Neuron (in vitro differentiated cells): ENCODE results near the gene PSME1.

Experiments
- H2AFZ ChIP-seq: one replicate; pipeline ENCODE4 v1.6.1; 2013; ENCODE audit warnings: low read depth, mild to moderate bottlenecking, inconsistent platforms, low read length, moderate library complexity
- H3K27me3 ChIP-seq: one replicate; pipeline ENCODE4 v1.6.1; 2013; ENCODE audit warnings: low read length; ENCODE audit not compliant: insufficient read depth
- H3K36me3 ChIP-seq: one replicate; pipeline ENCODE4 v1.6.1; 2013; ENCODE audit warnings: low read length; ENCODE audit not compliant: insufficient read depth
- H3K4me1 ChIP-seq: one replicate; pipeline ENCODE4 v1.6.1; 2013; ENCODE audit warnings: low read length; ENCODE audit not compliant: insufficient read depth
- H3K4me3 ChIP-seq: 2 replicates; pipeline ENCODE4 v1.5.1; 2013; ENCODE audit warnings: mild to moderate bottlenecking, low read length, moderate library complexity
- H3K9me3 ChIP-seq: one replicate; pipeline ENCODE4 v1.6.1; 2013; ENCODE audit warnings: low read length

PSME1 gene

DNA sequence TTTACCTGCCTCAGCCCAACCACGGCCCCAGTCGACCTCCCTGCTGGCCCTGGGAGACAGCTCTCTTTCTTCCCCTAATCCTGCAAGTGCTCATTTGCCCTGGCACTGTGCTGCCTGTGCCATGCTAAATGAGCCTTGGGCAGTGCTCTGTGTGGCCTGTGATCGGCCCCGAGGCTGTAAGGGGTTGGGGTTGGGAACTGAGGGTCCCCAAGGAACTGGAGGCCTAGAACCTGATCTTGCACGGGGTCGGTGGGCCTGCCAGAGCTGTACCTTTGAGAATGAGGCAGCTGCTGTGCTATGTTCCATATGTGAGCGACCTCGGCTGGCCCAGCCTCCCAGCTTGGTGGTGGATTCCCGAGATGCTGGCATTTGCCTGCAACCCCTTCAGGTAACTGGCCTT lies 14.1 kb downstream of the PSME1 start:
- Histone ChIP-seq H3K4me3 (no peak overlapping the region), H2AFZ (no peak overlapping the region), H3K4me1 (peaks cover 22% of the 10 kb centered on the region), H3K27me3 (no peaks in the 10 kb centered on the region), H3K36me3 (peaks cover 48% of the 10 kb centered on the region), H3K9me3 (no peaks in the 10 kb centered on the region)

- H3K9me3 ChIP-seq: no peaks in the 10 kb centered on the region
- no peaks in the 10 kb centered on the region for H3K27me3 ChIP-seq
- H2AFZ ChIP-seq: no peak overlapping the region
- H3K4me1 ChIP-seq: peaks cover 19% of the 10 kb centered on the region
- peaks cover 53% of the 10 kb centered on the region for H3K36me3 ChIP-seq
- H3K4me3 ChIP-seq: no peak overlapping the region
These were observed 14.6 kb downstream of the PSME1 start for GRCh38 chr14:24150567-24150966.

DNA sequence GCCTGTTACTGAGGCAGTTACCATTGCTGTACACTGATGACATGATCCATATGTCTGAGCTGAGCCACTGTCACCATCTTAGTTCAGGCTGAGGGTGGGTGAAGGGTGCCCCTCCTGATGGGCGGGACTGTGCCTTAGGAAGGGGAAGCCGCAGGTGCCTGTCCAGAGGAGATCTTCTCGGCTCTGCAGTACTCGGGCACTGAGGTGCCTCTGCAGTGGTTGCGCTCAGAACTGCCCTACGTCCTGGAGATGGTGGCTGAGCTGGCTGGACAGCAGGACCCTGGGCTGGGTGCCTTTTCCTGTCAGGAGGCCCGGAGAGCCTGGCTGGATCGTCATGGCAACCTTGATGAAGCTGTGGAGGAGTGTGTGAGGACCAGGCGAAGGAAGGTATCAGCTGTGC lies 15.0 kb downstream of the PSME1 start:
- Histone ChIP-seq H3K36me3 (peaks cover 57% of the 10 kb centered on the region), H3K4me3 (no peak overlapping the region), H3K9me3 (no peaks in the 10 kb centered on the region), H2AFZ (no peak overlapping the region), H3K4me1 (peaks cover 15% of the 10 kb centered on the region), H3K27me3 (no peaks in the 10 kb centered on the region)

DNA sequence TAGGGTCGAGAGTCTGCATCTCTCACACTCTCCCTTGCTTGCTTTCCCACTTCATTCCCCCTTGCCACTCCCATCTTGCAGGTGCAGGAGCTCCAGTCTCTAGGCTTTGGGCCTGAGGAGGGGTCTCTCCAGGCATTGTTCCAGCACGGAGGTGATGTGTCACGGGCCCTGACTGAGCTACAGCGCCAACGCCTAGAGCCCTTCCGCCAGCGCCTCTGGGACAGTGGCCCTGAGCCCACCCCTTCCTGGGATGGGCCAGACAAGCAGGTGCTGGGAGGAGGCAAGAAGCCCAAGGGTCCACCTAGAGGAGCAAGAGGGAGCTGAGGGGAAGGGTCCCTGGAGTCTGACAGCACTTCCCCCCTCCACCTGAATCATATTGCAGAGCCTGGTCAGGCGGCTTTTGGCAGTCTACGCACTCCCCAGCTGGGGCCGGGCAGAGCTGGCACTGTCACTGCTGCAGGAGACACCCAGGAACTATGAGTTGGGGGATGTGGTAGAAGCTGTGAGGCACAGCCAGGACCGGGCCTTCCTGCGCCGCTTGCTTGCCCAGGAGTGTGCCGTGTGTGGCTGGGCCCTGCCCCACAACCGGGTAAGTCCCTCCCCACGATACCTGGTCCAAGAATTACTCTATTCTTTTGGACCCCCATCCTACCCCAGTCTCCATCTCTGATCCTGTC lies 15.5 kb downstream of the PSME1 start:
- no peaks in the 10 kb centered on the region for H3K27me3 ChIP-seq
- no peaks in the 10 kb centered on the region for H3K9me3 ChIP-seq
- no peak overlapping the region for H2AFZ ChIP-seq
- no peak overlapping the region for H3K4me3 ChIP-seq
- H3K4me1 ChIP-seq: peaks cover 11% of the 10 kb centered on the region
- H3K36me3 ChIP-seq: peaks cover 61% of the 10 kb centered on the region

GRCh38 chr14:24155100-24155499 lies 19.1 kb downstream of the PSME1 start:
- no peaks in the 10 kb centered on the region for H3K27me3 ChIP-seq
- H3K4me1 ChIP-seq: no peaks in the 10 kb centered on the region
- no peaks in the 10 kb centered on the region for H3K9me3 ChIP-seq
- no peak overlapping the region for H3K4me3 ChIP-seq
- peaks cover 71% of the 10 kb centered on the region for H3K36me3 ChIP-seq
- H2AFZ ChIP-seq: no peak overlapping the region

DNA sequence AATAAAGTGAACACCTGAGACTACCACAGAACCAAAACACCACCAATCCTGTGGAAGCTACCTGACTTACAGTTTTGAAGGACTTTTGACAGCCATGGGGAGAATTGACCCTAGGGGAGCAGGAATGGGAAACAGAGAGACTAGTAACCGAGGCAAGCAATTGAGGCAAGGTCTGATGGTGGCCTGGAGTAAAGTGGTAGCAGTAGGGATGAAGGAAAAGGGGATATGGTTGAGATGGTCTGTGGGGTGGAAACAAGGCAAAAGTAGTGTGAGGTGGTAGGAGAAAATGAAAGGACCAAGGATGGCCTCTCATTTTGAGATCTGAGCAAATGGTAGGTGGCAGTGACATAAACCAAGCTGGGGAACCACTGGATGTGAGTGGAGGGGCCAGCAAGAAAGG lies 20.8 kb downstream of the PSME1 start:
- Histone ChIP-seq H3K36me3 (peaks cover 62% of the 10 kb centered on the region), H3K9me3 (no peaks in the 10 kb centered on the region), H3K4me1 (peaks cover 14% of the 10 kb centered on the region)

GRCh38 chr14:24157331-24157730 lies 21.3 kb downstream of the PSME1 start:
- no peak overlapping the region for H2AFZ ChIP-seq
- no peak overlapping the region for H3K4me3 ChIP-seq
- peaks cover 57% of the 10 kb centered on the region for H3K36me3 ChIP-seq
- H3K9me3 ChIP-seq: no peaks in the 10 kb centered on the region
- H3K27me3 ChIP-seq: no peaks in the 10 kb centered on the region
- H3K4me1 ChIP-seq: peaks cover 19% of the 10 kb centered on the region

More for the DNA sequence above, 20.8 kb downstream of the PSME1 start:
- no peaks in the 10 kb centered on the region for H3K27me3 ChIP-seq
- no peak overlapping the region for H2AFZ ChIP-seq
- H3K4me3 ChIP-seq: no peak overlapping the region

- Histone ChIP-seq H3K27me3 (no peaks in the 10 kb centered on the region), H3K4me1 (peaks cover 19% of the 10 kb centered on the region), H2AFZ (no peak overlapping the region), H3K4me3 (no peak overlapping the region), H3K9me3 (no peaks in the 10 kb centered on the region), H3K36me3 (peaks cover 64% of the 10 kb centered on the region)
These were observed 23.9 kb downstream of the PSME1 start for GRCh38 chr14:24159777-24160498.

- H3K27me3 ChIP-seq: no peaks in the 10 kb centered on the region
- H3K4me3 ChIP-seq: no peak overlapping the region
- H2AFZ ChIP-seq: no peak overlapping the region
- H3K4me1 ChIP-seq: peaks cover 19% of the 10 kb centered on the region
- no peaks in the 10 kb centered on the region for H3K9me3 ChIP-seq
- peaks cover 64% of the 10 kb centered on the region for H3K36me3 ChIP-seq
These were observed 24.5 kb downstream of the PSME1 start for GRCh38 chr14:24160499-24160849.

GRCh38 chr14:24160850-24161804 lies 25.1 kb downstream of the PSME1 start, which contains the start of gene IRF9:
Gene IRF9 (plus strand): TSS chr14:24161265. CDS start chr14:24162145, 880 bp downstream.
- Histone ChIP-seq H3K9me3 (no peaks in the 10 kb centered on the region), H3K4me3 (peak within 1 kb of the TSS; percentile 55), H3K36me3 (peaks cover 64% of the 10 kb centered on the region), H2AFZ (no peak within 1 kb of the TSS), H3K27me3 (no peaks in the 10 kb centered on the region), H3K4me1 (peaks cover 19% of the 10 kb centered on the region)

GRCh38 chr14:24162093-24162492 lies 26.1 kb downstream of the PSME1 start:
- H3K4me3 ChIP-seq: peak overlapping the region; percentile 55
- peaks cover 60% of the 10 kb centered on the region for H3K36me3 ChIP-seq
- H2AFZ ChIP-seq: no peak overlapping the region

DNA sequence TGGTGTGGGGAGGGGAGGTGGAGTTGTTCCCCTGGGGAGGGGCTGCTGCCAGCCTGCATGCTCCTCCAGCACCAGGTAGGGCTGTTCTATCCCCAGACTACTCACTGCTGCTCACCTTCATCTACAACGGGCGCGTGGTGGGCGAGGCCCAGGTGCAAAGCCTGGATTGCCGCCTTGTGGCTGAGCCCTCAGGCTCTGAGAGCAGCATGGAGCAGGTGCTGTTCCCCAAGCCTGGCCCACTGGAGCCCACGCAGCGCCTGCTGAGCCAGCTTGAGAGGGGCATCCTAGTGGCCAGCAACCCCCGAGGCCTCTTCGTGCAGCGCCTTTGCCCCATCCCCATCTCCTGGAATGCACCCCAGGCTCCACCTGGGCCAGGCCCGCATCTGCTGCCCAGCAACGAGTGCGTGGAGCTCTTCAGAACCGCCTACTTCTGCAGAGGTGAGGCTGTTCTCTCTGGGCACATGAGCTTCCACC lies 28.6 kb downstream of the PSME1 start:
- peaks cover 19% of the 10 kb centered on the region for H3K4me1 ChIP-seq
- H2AFZ ChIP-seq: no peak overlapping the region
- peaks cover 45% of the 10 kb centered on the region for H3K36me3 ChIP-seq
- H3K9me3 ChIP-seq: no peaks in the 10 kb centered on the region
- no peaks in the 10 kb centered on the region for H3K27me3 ChIP-seq
- no peak overlapping the region for H3K4me3 ChIP-seq

More at GRCh38 chr14:24162093-24162492, 26.1 kb downstream of the PSME1 start:
- H3K27me3 ChIP-seq: no peaks in the 10 kb centered on the region
- no peaks in the 10 kb centered on the region for H3K9me3 ChIP-seq
- peaks cover 19% of the 10 kb centered on the region for H3K4me1 ChIP-seq

DNA sequence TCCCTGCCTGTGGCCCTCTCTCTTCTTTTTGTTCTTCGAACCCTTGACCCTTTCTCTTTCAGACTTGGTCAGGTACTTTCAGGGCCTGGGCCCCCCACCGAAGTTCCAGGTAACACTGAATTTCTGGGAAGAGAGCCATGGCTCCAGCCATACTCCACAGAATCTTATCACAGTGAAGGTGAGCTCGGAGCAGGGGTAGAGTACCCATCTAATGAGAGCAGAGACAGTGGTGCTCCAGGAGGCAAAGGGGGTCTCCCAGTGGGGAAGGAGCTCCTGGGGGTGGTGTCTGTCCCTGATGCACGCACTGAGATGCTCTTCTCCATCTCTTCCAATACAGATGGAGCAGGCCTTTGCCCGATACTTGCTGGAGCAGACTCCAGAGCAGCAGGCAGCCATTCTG lies 29.8 kb downstream of the PSME1 start:
- Histone ChIP-seq H3K27me3 (no peaks in the 10 kb centered on the region), H3K4me3 (no peak overlapping the region), H3K36me3 (peaks cover 33% of the 10 kb centered on the region), H2AFZ (no peak overlapping the region), H3K4me1 (peaks cover 14% of the 10 kb centered on the region), H3K9me3 (no peaks in the 10 kb centered on the region)
